NCI-H446 treated with DMSO at 0.1 percent for 48 hours (cell line): ENCODE results near the gene XDH.
A peak's percentile ranks its signal among the peaks of the same experiment; 100 is the strongest.

Experiments
- DNase-seq: peaks from one replicate; lab custom pipeline; 2025; lab: John Stamatoyannopoulos, UW

The XDH gene

GRCh38 chr2:31402388-31402787, 12.2 kb downstream of the XDH start:
- no peak for DNase-seq

GRCh38 chr2:31401580-31401979, 13.0 kb downstream of the XDH start:
- no peak for DNase-seq

- no peak for DNase-seq
Observed at GRCh38 chr2:31398881-31399280, 15.7 kb downstream of the XDH start.

- DNase-seq, result peak; percentile 65
Observed at GRCh38 chr2:31397094-31397493, 17.4 kb downstream of the XDH start.

- DNase-seq, result no peak
Observed at GRCh38 chr2:31390324-31390723, 24.2 kb downstream of the XDH start.

GRCh38 chr2:31388736-31389135, 25.8 kb downstream of the XDH start:
- DNase-seq, result no peak

GRCh38 chr2:31387850-31388249, 26.7 kb downstream of the XDH start:
- DNase-seq, result no peak

GRCh38 chr2:31386648-31387047, 27.9 kb downstream of the XDH start:
- DNase-seq, result no peak

GRCh38 chr2:31386172-31386571, 28.4 kb downstream of the XDH start:
- DNase-seq, result no peak

- no peak for DNase-seq
Observed at GRCh38 chr2:31384771-31385276, 29.7 kb downstream of the XDH start.

GRCh38 chr2:31384351-31384750, 30.2 kb downstream of the XDH start:
- DNase-seq, result no peak

- no peak for DNase-seq
Observed at GRCh38 chr2:31383471-31384153, 30.9 kb downstream of the XDH start.

GRCh38 chr2:31382452-31383120, 32.0 kb downstream of the XDH start:
- no peak for DNase-seq

GRCh38 chr2:31381601-31382000, 32.9 kb downstream of the XDH start:
- no peak for DNase-seq

- no peak for DNase-seq
Observed at GRCh38 chr2:31380243-31380642, 34.3 kb downstream of the XDH start.

- no peak for DNase-seq
Observed at GRCh38 chr2:31379747-31380146, 34.8 kb downstream of the XDH start.

- DNase-seq, result no peak
Observed at GRCh38 chr2:31378791-31379501, 35.6 kb downstream of the XDH start.

GRCh38 chr2:31378389-31378788, 36.2 kb downstream of the XDH start:
- no peak for DNase-seq

- no peak for DNase-seq
Observed at GRCh38 chr2:31373127-31373526, 41.4 kb downstream of the XDH start.

- DNase-seq, result no peak
Observed at GRCh38 chr2:31372097-31372496, 42.4 kb downstream of the XDH start.

GRCh38 chr2:31371691-31372090, 42.9 kb downstream of the XDH start:
- DNase-seq, result no peak

GRCh38 chr2:31366733-31367132, 47.8 kb downstream of the XDH start:
- DNase-seq, result no peak
